ENCODE measurements around the gene CDK5. TPM values are rescaled to one million over a fixed set of nuclear protein-coding genes. Genes with fewer than 3 reads are reported as not detected.

CDK5 gene
- total RNA-seq, 1 experiment from 2014 or later, result 23.8 TPM

GRCh38 chr7:151053751-151054150 is 3.9 kb downstream of the CDK5 start:
- Mint-ChIP-seq H3K4me1 (ENCODE audit: low read depth, unreplicated experiment) (peaks cover 11% of the 10 kb centered on the region), H3K27ac (ENCODE audit: unreplicated experiment) (no peak overlapping the region), H3K9me3 (ENCODE audit: unreplicated experiment) (no peaks in the 10 kb centered on the region), H3K27me3 (ENCODE audit: insufficient read depth, unreplicated experiment) (peaks cover 4% of the 10 kb centered on the region), H3K36me3 (ENCODE audit: insufficient read depth, unreplicated experiment) (no peaks in the 10 kb centered on the region), H3K4me3 (ENCODE audit: unreplicated experiment) (no peak overlapping the region)
- ChIA-PET CTCF (no interaction called here), POLR2A (no interaction called here)
- no TSS peak for BruUV-seq (replicated peaks)
- no peak for DNase-seq
- intact Hi-C loops (cut with micrococcal nuclease; ENCODE audit: unreplicated experiment), result no loop called here
- Histone ChIP-seq H3K4me3 (ENCODE audit: low read depth, low read length) (no peak overlapping the region), H3K9me3 (no peaks in the 10 kb centered on the region), H3K4me1 (0 out of 2 replicates have a peak, but pooled peaks cover 8% of the 10 kb centered on the region), H3K27me3 (replicated peaks; ENCODE audit: control insufficient read depth, insufficient read depth, low read length) (no peaks in the 10 kb centered on the region), H3K36me3 (ENCODE audit: control insufficient read depth, insufficient read depth, low read length) (no peaks in the 10 kb centered on the region; the same call in 1 of the 2 replicates)
- no peak for TF ChIP-seq CTCF (IDR thresholded peaks at IDR 0.05; ENCODE audit: insufficient read depth in 1 of 2, low read depth in 1 of 2, low read length in 1 of 2, severe bottlenecking in 1 of 2, unreplicated experiment in 1 of 2)

GRCh38 chr7:151053096-151053495 is 4.6 kb downstream of the CDK5 start:
- no TSS peak for BruUV-seq (replicated peaks)
- Mint-ChIP-seq H3K4me3 (ENCODE audit: unreplicated experiment) (no peak overlapping the region), H3K27ac (ENCODE audit: unreplicated experiment) (no peak overlapping the region), H3K9me3 (ENCODE audit: unreplicated experiment) (no peaks in the 10 kb centered on the region), H3K4me1 (ENCODE audit: low read depth, unreplicated experiment) (peaks cover 11% of the 10 kb centered on the region), H3K27me3 (ENCODE audit: insufficient read depth, unreplicated experiment) (peaks cover 4% of the 10 kb centered on the region), H3K36me3 (ENCODE audit: insufficient read depth, unreplicated experiment) (no peaks in the 10 kb centered on the region)
- ChIA-PET CTCF (no interaction called here), POLR2A (no interaction called here)
- DNase-seq, result no peak
- Histone ChIP-seq H3K4me3 (ENCODE audit: low read depth, low read length) (no peak overlapping the region), H3K9me3 (no peaks in the 10 kb centered on the region), H3K4me1 (0 out of 2 replicates have a peak, but pooled peaks cover 8% of the 10 kb centered on the region), H3K36me3 (ENCODE audit: control insufficient read depth, insufficient read depth, low read length) (no peaks in the 10 kb centered on the region; the same call in 1 of the 2 replicates), H3K27me3 (replicated peaks; ENCODE audit: control insufficient read depth, insufficient read depth, low read length) (no peaks in the 10 kb centered on the region)
- intact Hi-C loops (cut with micrococcal nuclease; ENCODE audit: unreplicated experiment), result no loop called here
- no peak for TF ChIP-seq CTCF (IDR thresholded peaks at IDR 0.05; ENCODE audit: insufficient read depth in 1 of 2, low read depth in 1 of 2, low read length in 1 of 2, severe bottlenecking in 1 of 2, unreplicated experiment in 1 of 2)

- Mint-ChIP-seq H3K27me3 (ENCODE audit: insufficient read depth, unreplicated experiment) (peaks cover 4% of the 10 kb centered on the region), H3K27ac (ENCODE audit: unreplicated experiment) (no peak overlapping the region), H3K36me3 (ENCODE audit: insufficient read depth, unreplicated experiment) (no peaks in the 10 kb centered on the region), H3K4me1 (ENCODE audit: low read depth, unreplicated experiment) (no peaks in the 10 kb centered on the region), H3K9me3 (ENCODE audit: unreplicated experiment) (no peaks in the 10 kb centered on the region), H3K4me3 (ENCODE audit: unreplicated experiment) (no peak overlapping the region)
- intact Hi-C loops (cut with micrococcal nuclease; ENCODE audit: unreplicated experiment), result no loop called here
- ChIA-PET CTCF (no interaction called here), POLR2A (interaction anchor here (0.6 kb wide), 1 partner anchor 469 kb away, joined by 3 read pairs; no protein-coding TSS in a partner anchor)
- no peak for TF ChIP-seq CTCF (IDR thresholded peaks at IDR 0.05; ENCODE audit: insufficient read depth in 1 of 2, low read depth in 1 of 2, low read length in 1 of 2, severe bottlenecking in 1 of 2, unreplicated experiment in 1 of 2)
- Histone ChIP-seq H3K9me3 (no peaks in the 10 kb centered on the region), H3K4me1 (no peaks in the 10 kb centered on the region), H3K36me3 (ENCODE audit: control insufficient read depth, insufficient read depth, low read length) (no peaks in the 10 kb centered on the region; the same call in 1 of the 2 replicates), H3K4me3 (ENCODE audit: low read depth, low read length) (no peak overlapping the region), H3K27me3 (replicated peaks; ENCODE audit: control insufficient read depth, insufficient read depth, low read length) (no peaks in the 10 kb centered on the region)
- no TSS peak for BruUV-seq (replicated peaks)
- DNase-seq, result peak in 1 of 2 experiments; percentile 59
These were observed 6.6 kb downstream of the CDK5 start for GRCh38 chr7:151051108-151051507.
